ENCODE results near the gene DLL3.
A peak's percentile ranks its signal among the peaks of the same experiment; 100 is the strongest.
"Not testable (repeated sequence)": the region's sequence is repeated elsewhere in the genome, so short reads cannot be mapped to it uniquely, and the experiment has no call there.

DLL3 gene

GRCh38 chr19:39498798-39499642 is at the start of gene DLL3:
Gene DLL3, plus strand, starts transcription at chr19:39498947. Its CDS starts 28 bp downstream, at chr19:39498975.
- no peak for DNase-seq

GRCh38 chr19:39449116-39449797 is 49.5 kb upstream of the DLL3 start:
- no peak for DNase-seq

DNA sequence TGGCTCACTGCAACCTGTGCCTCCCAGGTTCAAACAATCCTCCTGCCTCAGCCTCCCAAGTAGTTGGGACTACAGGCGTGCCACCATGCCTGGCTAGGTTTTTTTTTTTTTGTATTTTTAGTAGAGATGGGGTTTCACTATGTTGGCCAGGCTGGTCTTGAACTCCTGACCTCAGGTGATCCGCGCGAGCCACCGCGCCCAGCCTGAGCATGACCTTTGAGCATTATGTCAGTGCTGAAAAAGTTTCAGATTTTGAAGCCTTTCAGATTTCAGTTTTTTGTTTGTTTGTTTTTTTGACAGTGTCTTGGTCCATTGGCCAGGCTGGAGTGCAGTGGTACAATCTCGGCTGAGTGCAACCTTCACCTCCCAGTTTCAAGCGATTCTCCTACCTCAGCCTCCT is 47.5 kb upstream of the DLL3 start:
- not testable (repeated sequence) for DNase-seq

- no peak for DNase-seq
Measured at GRCh38 chr19:39463403-39463802, 35.3 kb upstream of the DLL3 start.

DNA sequence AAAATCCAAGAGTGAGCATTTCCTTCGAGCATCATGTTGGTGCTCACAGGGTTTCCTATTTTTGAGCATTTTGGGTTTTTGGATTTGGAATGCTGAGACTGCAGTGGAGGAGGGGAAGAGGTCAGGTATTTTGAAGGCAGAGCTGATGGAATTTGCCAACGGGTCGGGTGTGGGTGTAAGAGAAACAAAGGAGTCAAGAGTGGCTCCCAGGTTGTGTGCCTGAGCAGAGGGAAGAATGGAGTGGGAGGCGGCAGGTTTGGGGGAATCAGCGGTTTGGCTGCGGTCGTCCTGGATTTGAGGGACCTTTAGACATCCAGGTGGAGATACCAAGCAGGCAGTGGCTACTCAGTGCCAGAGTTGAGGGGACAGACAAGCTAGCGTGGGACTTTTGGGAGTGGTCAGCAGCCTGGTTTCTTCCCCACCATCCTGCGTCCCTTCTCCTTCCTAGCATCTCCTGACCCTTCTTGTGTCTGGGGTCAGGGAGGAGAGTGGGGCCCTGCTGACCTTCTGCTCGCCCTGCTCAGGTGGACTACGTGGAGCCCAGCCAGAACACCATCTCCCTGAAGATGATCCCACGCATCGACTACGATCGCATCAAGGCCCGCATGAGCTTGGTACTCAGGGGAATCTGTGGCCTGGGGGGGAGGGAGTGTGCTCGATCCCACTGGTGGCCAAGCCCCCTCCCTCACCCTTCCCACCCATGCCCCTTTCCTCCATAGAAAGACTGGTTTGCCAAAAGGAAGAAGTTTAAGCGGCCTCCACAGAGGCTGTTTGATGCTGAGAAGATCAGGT is 32.6 kb upstream of the DLL3 start:
- DNase-seq = no peak

GRCh38 chr19:39467941-39468340 is 30.8 kb upstream of the DLL3 start:
- no peak for DNase-seq

GRCh38 chr19:39469036-39469435 is 29.7 kb upstream of the DLL3 start:
- no peak for DNase-seq

GRCh38 chr19:39469567-39469966 is 29.2 kb upstream of the DLL3 start:
- DNase-seq = no peak

DNA sequence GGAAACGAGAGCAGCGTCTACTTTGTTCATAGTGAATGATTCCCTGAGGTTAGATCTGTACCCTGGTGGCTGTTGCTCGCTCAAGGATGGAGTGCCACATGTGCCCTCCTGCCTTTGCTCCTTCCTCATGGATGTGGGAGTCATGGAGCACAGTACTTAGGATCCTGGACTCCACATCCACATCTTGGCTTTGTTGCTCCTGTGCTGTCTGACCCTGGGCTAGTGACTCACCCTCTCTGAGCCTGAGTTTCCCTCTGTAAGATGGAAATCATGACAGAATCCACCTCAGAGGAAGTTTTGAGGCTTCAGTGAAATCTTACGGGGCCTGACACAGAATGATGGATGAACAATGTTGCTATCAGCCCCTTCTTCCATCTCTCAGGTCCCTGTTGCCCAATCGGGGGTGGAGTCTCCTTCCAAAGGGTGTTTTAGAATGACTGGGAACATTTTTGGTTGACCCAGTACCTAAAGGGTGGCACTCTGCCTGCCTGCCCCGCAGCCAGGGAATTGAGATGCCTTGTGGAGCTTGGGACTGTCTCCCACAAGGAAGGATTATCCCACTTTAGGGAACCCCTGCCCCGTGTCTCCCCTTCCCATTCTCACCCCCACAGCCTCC is 27.9 kb upstream of the DLL3 start:
- no peak for DNase-seq

GRCh38 chr19:39471756-39472536 is 26.8 kb upstream of the DLL3 start:
- no peak for DNase-seq

DNA sequence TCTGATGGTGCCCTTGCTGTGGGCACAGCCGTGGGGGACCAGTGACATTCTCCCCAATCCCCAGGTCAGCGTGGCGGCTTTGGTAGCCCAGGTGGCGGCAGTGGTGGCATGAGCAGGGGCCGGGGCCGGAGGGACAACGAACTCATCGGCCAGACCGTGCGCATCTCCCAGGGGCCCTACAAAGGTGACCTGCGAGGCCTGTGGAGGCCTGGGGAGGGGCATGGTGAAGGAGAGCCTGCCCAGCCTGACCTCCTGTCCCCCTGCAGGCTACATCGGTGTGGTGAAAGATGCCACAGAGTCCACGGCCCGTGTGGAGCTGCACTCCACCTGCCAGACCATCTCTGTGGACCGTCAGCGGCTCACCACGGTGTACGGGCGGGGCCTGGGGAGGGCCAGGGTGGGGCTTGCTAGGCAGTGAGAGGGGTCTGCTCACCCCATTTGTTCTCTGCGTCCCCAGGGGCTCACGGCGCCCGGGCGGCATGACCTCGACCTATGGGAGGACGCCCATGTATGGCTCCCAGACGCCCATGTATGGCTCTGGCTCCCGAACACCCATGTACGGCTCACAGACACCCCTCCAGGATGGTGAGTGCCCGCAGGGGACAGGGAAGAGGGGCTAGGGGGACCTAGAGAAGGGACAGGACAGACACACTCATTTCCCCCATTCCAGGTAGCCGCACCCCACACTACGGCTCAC is 25.9 kb upstream of the DLL3 start:
- no peak for DNase-seq

- DNase-seq = no peak
Measured at GRCh38 chr19:39473443-39473960, 25.2 kb upstream of the DLL3 start.

- DNase-seq = peak; percentile 24
Measured at GRCh38 chr19:39474139-39474620, 24.6 kb upstream of the DLL3 start.

- DNase-seq = no peak
Measured at GRCh38 chr19:39475748-39476147, 23.0 kb upstream of the DLL3 start.

GRCh38 chr19:39479319-39479801 is 19.4 kb upstream of the DLL3 start:
- not testable (repeated sequence) for DNase-seq

DNA sequence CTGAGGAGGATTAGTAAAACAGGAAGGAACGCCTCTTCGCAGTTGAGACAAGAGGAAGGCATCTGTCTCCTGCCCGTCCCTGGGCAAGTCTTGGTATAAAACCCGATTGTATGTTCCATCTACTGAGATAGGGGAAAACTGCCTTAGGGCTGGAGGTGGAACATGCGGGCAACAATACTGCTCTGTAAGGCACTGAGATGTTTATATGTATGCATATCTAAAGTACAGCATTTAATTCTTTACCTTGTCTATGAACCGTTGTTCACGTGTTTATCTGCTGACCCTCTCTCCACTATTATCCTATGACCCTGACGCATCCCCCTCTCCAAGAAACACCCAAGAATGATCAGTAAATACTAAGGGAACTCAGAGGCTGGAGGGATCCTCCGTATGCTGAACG is 18.8 kb upstream of the DLL3 start:
- no peak for DNase-seq

- DNase-seq = peak; percentile 93
Measured at GRCh38 chr19:39480337-39481228, 18.2 kb upstream of the DLL3 start, which contains the start of gene TIMM50. Gene TIMM50, plus strand, starts transcription at chr19:39480838. Its CDS starts 16 bp downstream, at chr19:39480854.

- DNase-seq = no peak
Measured at GRCh38 chr19:39481229-39481545, 17.6 kb upstream of the DLL3 start.

- no peak for DNase-seq
Measured at GRCh38 chr19:39481676-39482075, 17.1 kb upstream of the DLL3 start.

DNA sequence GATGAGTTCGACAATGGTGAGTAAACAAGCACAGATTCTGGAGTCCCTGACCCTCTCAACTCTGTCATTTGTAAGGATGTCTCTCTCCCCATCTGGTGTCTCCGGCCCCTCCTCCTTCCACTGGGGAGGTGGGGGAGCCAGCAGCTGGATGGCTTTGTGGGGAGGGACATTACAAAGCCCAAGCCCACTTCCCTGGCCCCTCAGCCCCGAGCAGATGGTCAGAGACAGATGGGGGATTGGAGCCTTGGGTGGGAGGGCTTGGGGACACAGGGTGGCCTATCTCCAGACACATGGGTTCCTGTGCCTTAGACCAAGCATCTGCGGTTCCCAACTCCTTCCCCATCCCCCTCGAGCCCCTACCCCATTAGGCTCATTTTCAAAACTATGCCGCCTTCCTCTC is 15.6 kb upstream of the DLL3 start:
- no peak for DNase-seq
